Measurements from ENCODE around the gene CHST15. TPM values are rescaled to one million over a fixed set of nuclear protein-coding genes. Genes with fewer than 3 reads are reported as not detected.

Gene CHST15
- total RNA-seq, 4 donors from 2014 or later, result 4.0 to 23.0 (median 13.8) TPM

DNA sequence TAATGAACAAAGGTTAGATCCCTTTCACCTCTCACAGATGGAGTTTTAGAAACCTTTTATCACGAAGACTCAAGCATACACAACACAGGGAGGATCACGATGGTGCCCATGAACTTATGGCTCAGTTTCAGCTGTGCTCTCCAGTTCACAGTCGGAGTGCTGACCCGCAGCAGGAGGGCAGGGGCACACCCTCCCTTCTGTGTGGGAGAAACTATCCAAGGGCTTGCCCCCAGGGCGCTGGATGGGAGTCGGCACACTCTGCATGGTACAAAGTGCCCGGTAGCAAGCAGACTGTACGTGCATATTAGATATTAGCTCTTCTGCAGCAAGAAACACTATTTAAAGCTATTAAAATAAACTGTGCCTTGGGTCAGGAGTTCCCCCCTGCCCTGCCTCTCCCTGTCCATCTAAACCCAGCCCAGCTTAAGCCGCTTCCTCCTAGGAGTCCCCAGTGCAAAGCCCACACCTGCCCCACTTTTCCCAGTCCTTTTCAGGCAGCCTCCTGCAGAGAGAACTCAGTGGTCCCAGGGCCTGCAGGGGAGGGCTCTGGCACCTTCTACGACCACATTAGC lies 76.5 kb downstream of the CHST15 start:
- Histone ChIP-seq H3K27ac (no peak overlapping the region), H3K4me1 (peaks cover 0 to 15% (median 0%) of the 10 kb centered on the region in 3 donors), H3K27me3 (no peaks in the 10 kb centered on the region), H3K4me3 (no peak overlapping the region), H3K9me3 (peaks cover 0 to 12% (median 0%) of the 10 kb centered on the region in 3 donors), H3K36me3 (peaks cover 0 to 43% (median 6%) of the 10 kb centered on the region in 3 donors)
- no peak for DNase-seq
- WGBS, 2 donors, result 70 to 79% methylated on average over 5 to 6 of the region's 10 CpGs
- intact Hi-C loops (cut with DNase I), result no loop called here
- no peak for TF ChIP-seq POLR2A (IDR thresholded peaks at IDR 0.05)
- TF ChIP-seq, protein P1, sequence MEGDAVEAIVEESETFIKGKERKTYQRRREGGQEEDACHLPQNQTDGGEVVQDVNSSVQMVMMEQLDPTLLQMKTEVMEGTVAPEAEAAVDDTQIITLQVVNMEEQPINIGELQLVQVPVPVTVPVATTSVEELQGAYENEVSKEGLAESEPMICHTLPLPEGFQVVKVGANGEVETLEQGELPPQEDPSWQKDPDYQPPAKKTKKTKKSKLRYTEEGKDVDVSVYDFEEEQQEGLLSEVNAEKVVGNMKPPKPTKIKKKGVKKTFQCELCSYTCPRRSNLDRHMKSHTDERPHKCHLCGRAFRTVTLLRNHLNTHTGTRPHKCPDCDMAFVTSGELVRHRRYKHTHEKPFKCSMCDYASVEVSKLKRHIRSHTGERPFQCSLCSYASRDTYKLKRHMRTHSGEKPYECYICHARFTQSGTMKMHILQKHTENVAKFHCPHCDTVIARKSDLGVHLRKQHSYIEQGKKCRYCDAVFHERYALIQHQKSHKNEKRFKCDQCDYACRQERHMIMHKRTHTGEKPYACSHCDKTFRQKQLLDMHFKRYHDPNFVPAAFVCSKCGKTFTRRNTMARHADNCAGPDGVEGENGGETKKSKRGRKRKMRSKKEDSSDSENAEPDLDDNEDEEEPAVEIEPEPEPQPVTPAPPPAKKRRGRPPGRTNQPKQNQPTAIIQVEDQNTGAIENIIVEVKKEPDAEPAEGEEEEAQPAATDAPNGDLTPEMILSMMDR (IDR thresholded peaks at IDR 0.05), result no peak

DNA sequence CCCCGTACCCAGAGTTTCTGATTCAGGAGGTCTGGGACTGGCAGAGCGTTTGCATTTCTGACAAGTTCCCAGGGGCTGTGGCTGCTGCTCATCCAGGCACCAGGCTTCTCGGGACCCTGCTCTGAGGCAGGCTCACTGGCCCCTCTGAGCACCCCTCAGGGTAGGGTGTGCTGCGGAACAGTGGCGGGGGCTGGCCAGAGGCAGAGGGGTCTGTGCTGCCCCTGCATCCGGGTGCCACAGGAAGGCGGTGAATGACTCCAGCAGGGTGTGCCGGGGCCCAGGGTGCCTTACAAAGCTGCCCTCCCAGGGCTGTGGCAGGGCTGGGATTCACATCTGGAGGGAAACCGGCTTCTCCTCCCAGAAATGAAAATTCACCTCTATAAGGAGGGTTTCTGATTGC lies 77.4 kb downstream of the CHST15 start:
- peaks cover 0 to 8% (median 4%) of the 10 kb centered on the region in 3 donors for H3K4me1 ChIP-seq
- no peak overlapping the region for H3K27ac ChIP-seq
- peaks cover 0 to 12% (median 0%) of the 10 kb centered on the region in 3 donors for H3K9me3 ChIP-seq
- TF ChIP-seq POLR2A (IDR thresholded peaks at IDR 0.05), result no peak
- TF ChIP-seq, protein P1 (IDR thresholded peaks at IDR 0.05), result no peak
- H3K27me3 ChIP-seq, result no peaks in the 10 kb centered on the region
- 83 to 100% methylated on average over 2 to 3 of the region's 9 CpGs for WGBS, 2 donors
- no peak for DNase-seq
- H3K4me3 ChIP-seq, result no peak overlapping the region
- intact Hi-C loops (cut with DNase I), result no loop called here
- H3K36me3 ChIP-seq, result peaks cover 0 to 49% (median 6%) of the 10 kb centered on the region in 3 donors

DNA sequence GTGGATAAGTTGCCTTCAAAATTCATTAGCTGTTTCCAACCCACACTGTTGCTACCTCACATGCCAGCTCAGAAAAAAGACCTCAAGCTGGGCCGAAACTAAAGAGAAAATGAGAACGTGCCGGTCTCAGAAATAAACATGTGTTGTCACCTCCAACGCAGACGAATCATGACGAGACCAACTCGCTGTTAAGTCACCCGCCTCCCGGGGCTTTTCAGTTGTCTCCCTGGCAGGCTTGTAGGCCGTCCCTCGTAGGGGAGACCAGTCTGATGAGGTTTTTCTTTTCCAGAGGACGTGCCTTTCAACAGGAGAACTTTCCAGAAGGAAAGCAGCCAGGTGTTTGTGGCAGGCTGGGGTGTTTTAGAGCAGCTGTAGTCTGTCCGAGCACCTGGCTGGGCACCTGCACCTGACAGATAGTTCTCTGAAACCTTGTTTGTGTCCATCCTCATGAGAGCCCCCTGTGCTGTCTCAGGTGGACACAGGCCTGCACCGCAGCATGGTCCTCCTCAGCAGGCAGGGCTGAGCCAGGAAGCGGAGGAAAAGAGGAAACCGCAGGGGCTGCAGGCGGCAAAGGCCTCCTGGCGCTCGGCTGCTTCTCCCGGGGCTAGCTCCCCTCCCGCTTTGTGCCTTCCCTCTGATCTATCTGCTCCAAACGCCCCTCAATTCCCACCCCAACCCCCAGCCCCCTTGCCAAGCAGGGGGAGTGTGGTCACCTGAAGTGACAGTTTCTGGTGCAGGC lies 78.8 kb downstream of the CHST15 start:
- peaks cover 0 to 12% (median 0%) of the 10 kb centered on the region in 3 donors for H3K9me3 ChIP-seq
- peaks cover 5 to 49% (median 9%) of the 10 kb centered on the region in 3 donors for H3K36me3 ChIP-seq
- no peak for TF ChIP-seq POLR2A (IDR thresholded peaks at IDR 0.05)
- TF ChIP-seq, protein P1 (IDR thresholded peaks at IDR 0.05), result no peak
- H3K27ac ChIP-seq, result no peak overlapping the region
- peaks cover 0 to 16% (median 4%) of the 10 kb centered on the region in 3 donors for H3K4me1 ChIP-seq
- 82 to 84% methylated on average over 16 to 20 of the region's 22 CpGs for WGBS, 2 donors
- intact Hi-C loops (cut with DNase I), result no loop called here
- no peaks in the 10 kb centered on the region for H3K27me3 ChIP-seq
- no peak for DNase-seq
- no peak overlapping the region for H3K4me3 ChIP-seq

DNA sequence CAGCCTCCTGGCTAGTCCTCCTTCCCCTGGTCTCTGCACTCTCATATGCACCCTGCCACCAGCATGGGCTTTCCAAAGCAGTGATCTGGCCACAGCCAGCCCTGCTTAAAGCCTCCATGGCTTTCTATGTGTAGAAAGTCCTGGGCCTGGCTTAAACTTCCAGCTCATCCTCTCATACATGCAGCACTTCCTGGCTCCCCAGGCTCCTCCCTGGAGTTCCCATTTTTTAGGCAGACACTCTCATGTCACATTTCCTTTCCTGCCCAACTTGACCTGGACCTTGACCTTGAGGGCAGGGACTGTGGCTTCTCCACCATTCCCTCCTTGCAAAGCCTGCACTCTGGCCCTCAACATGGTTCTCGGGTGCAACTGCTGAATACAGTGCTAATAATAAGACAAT lies 79.5 kb downstream of the CHST15 start:
- intact Hi-C loops (cut with DNase I), result no loop called here
- Histone ChIP-seq H3K9me3 (peaks cover 0 to 12% (median 0%) of the 10 kb centered on the region in 3 donors), H3K4me3 (no peak overlapping the region), H3K4me1 (peaks cover 0 to 16% (median 4%) of the 10 kb centered on the region in 3 donors), H3K36me3 (peaks cover 7 to 47% (median 12%) of the 10 kb centered on the region in 3 donors), H3K27ac (no peak overlapping the region), H3K27me3 (no peaks in the 10 kb centered on the region)
- 85 to 100% methylated on average over 1 of the region's 1 CpG for WGBS, 2 donors
- DNase-seq, result no peak
- no peak for TF ChIP-seq POLR2A (IDR thresholded peaks at IDR 0.05)
- TF ChIP-seq, protein P1 (IDR thresholded peaks at IDR 0.05), result no peak

GRCh38 chr10:124012991-124013390 lies 80.4 kb downstream of the CHST15 start:
- Histone ChIP-seq H3K36me3 (peaks cover 11 to 57% (median 12%) of the 10 kb centered on the region in 3 donors), H3K27me3 (no peaks in the 10 kb centered on the region), H3K27ac (no peak overlapping the region), H3K4me1 (peaks cover 0 to 8% (median 4%) of the 10 kb centered on the region in 3 donors), H3K4me3 (no peak overlapping the region), H3K9me3 (peaks cover 0 to 12% (median 0%) of the 10 kb centered on the region in 3 donors)
- no peak for DNase-seq
- intact Hi-C loops (cut with DNase I), result no loop called here
- WGBS, 2 donors, result 83 to 90% methylated on average over 2 to 7 of the region's 7 CpGs
- TF ChIP-seq, protein P1 (IDR thresholded peaks at IDR 0.05), result no peak
- TF ChIP-seq POLR2A (IDR thresholded peaks at IDR 0.05), result no peak
